ENCODE measurements around the gene ADGRB3. TPM values are rescaled to one million over a fixed set of nuclear protein-coding genes. Genes with fewer than 3 reads are reported as not detected.
"Not testable (repeated sequence)": the region's sequence is repeated elsewhere in the genome, so short reads cannot be mapped to it uniquely, and the experiment has no call there.

Gene ADGRB3
- total and polyA plus RNA-seq, 10 donors = 0.09 to 4.1 (median 1.1) TPM

GRCh38 chr6:68975816-68976215 is 340.7 kb downstream of the ADGRB3 start:
- intact Hi-C loops (cut with DNase I; ENCODE audit: low total_unique reads) = no loop called here
- no peaks in the 10 kb centered on the region for H3K9me3 ChIP-seq
- TF ChIP-seq POLR2A (IDR thresholded peaks at IDR 0.05) (no peak), CTCF (IDR thresholded peaks at IDR 0.05 in 8 of 11, conservative IDR thresholded peaks at IDR 0.05 in 3 of 11) (no peak), POLR2AphosphoS5 (IDR thresholded peaks at IDR 0.05) (no peak)
- H3K4me1 ChIP-seq = no peaks in the 10 kb centered on the region
- H3K27ac ChIP-seq = no peak overlapping the region
- no peaks in the 10 kb centered on the region for H3K27me3 ChIP-seq (replicated peaks in 1 of 7)
- no peak for DNase-seq
- no peak overlapping the region for H3K4me3 ChIP-seq
- H3K36me3 ChIP-seq = no peaks in the 10 kb centered on the region

DNA sequence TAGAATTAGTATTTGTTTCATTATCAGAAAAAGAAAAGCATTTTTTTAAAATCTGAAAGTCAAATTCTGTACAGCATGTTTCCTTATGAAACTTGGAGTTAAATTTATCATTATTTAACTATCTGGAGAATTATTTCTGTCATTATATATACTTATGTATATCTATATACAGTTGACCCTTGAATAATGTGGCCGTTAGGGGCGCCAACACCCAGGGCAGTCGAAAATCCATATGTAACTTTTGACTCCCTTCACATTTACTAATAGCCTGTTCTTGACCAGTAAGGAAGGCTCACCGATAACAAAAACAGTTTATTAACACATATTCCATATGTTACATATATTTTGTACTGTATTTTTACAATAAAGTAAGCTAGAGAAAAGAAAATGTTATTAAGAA is 341.2 kb downstream of the ADGRB3 start:
- H3K36me3 ChIP-seq = no peaks in the 10 kb centered on the region
- intact Hi-C loops (cut with DNase I; ENCODE audit: low total_unique reads) = no loop called here
- no peak for TF ChIP-seq POLR2A (IDR thresholded peaks at IDR 0.05)
- no peak for TF ChIP-seq POLR2AphosphoS5 (IDR thresholded peaks at IDR 0.05)
- TF ChIP-seq CTCF (IDR thresholded peaks at IDR 0.05 in 8 of 11, conservative IDR thresholded peaks at IDR 0.05 in 3 of 11) = no peak
- H3K4me1 ChIP-seq = no peaks in the 10 kb centered on the region
- DNase-seq = no peak
- WGBS, 5 donors = 76 to 82% (median 80%) methylated on average over 4 of the region's 4 CpGs
- no peak overlapping the region for H3K4me3 ChIP-seq
- no peak overlapping the region for H3K27ac ChIP-seq
- no peaks in the 10 kb centered on the region for H3K9me3 ChIP-seq
- H3K27me3 ChIP-seq (replicated peaks in 1 of 7) = no peaks in the 10 kb centered on the region

DNA sequence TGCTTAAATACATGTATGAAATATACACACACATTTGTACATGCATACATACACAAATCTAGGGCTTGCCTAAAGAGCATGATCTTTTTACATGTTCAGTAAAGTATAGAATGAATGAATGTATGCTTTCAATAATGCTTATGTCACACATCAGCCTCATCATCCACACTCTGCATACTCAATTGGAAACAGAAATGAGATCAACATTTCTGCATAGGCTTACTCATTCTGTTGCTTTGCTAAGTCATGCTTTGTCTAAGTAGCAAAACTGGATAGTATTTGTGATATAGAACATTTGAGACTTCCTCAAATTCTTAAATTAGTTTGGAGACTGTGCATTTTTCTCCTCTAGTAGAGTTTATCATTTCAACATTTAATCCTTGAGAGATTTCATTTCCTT is 343.3 kb downstream of the ADGRB3 start:
- Histone ChIP-seq H3K27ac (no peak overlapping the region), H3K36me3 (no peaks in the 10 kb centered on the region), H3K4me3 (no peak overlapping the region), H3K9me3 (no peaks in the 10 kb centered on the region), H3K27me3 (replicated peaks in 1 of 7) (no peaks in the 10 kb centered on the region), H3K4me1 (no peaks in the 10 kb centered on the region)
- intact Hi-C loops (cut with DNase I; ENCODE audit: low total_unique reads) = no loop called here
- no peak for TF ChIP-seq POLR2AphosphoS5 (IDR thresholded peaks at IDR 0.05)
- TF ChIP-seq CTCF (IDR thresholded peaks at IDR 0.05 in 8 of 11, conservative IDR thresholded peaks at IDR 0.05 in 3 of 11) = no peak
- TF ChIP-seq POLR2A (IDR thresholded peaks at IDR 0.05) = no peak
- DNase-seq = no peak

- DNase-seq; H3K27me3 ChIP-seq (replicated peaks in 1 of 7); H3K4me3 ChIP-seq; H3K27ac ChIP-seq; H3K4me1 ChIP-seq; H3K36me3 ChIP-seq; H3K9me3 ChIP-seq; intact Hi-C loops (cut with DNase I; ENCODE audit: low total_unique reads): not testable (repeated sequence)
- WGBS, 5 donors = 84 to 96% (median 92%) methylated on average over 6 to 7 of the region's 7 CpGs
Observed at GRCh38 chr6:68981668-68982067, 346.6 kb downstream of the ADGRB3 start.

DNA sequence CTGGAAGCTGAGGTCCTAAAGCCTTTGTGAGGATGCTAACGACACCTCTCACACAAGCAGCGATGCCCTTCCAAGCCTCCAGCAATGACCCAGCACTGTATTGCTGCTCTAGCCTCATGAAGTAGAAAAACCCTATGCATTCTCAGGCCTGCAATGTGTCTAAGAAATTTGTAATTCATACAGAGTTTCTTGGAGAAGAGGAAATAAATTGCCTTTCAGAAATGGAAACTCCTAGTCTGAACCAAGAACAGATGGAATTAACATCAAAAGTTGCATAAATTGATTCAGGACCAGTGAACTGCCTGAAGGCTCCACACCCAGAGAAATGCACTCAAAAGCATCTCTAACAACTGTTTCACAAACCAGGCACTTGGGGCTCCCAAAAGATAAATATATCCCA is 353.6 kb downstream of the ADGRB3 start:
- 63 to 97% (median 92%) methylated on average over 2 of the region's 2 CpGs for WGBS, 5 donors
- H3K4me1 ChIP-seq = no peaks in the 10 kb centered on the region
- DNase-seq = no peak
- no peaks in the 10 kb centered on the region for H3K36me3 ChIP-seq
- no peak overlapping the region for H3K27ac ChIP-seq
- H3K4me3 ChIP-seq = no peak overlapping the region
- no peaks in the 10 kb centered on the region for H3K9me3 ChIP-seq
- no peaks in the 10 kb centered on the region for H3K27me3 ChIP-seq (replicated peaks in 1 of 7)
- intact Hi-C loops (cut with DNase I; ENCODE audit: low total_unique reads) = no loop called here
- TF ChIP-seq POLR2AphosphoS5 (IDR thresholded peaks at IDR 0.05) = no peak
- no peak for TF ChIP-seq CTCF (IDR thresholded peaks at IDR 0.05 in 8 of 11, conservative IDR thresholded peaks at IDR 0.05 in 3 of 11)
- TF ChIP-seq POLR2A (IDR thresholded peaks at IDR 0.05) = no peak

Measured in spleen (tissue), 11 donors.